SK-N-SH (cell line): ENCODE measurements around the gene GCNT3.

Experiments
- CTCF ChIP-seq: fragments of 200-600 bp; sonication (generic); IDR thresholded peaks from 2 replicates; pipeline ENCODE4 v1.6.1; 2017; ENCODE audit warnings: antibody characterized with exemption, mild to moderate bottlenecking, moderate library complexity
- MAX ChIP-seq: IDR thresholded peaks from 2 replicates; pipeline ENCODE4 v1.4.0; 2012; ENCODE audit warnings: low read depth
- MXI1 ChIP-seq: IDR thresholded peaks from 2 replicates; pipeline ENCODE4 v1.6.1; 2012; ENCODE audit warnings: mild to moderate bottlenecking, low read depth, low read length, improper control_type of control experiment
- RAD21 ChIP-seq: IDR thresholded peaks from 2 replicates; pipeline ENCODE4 v1.6.1; 2012; ENCODE audit warnings: mild to moderate bottlenecking, low read length
- REST ChIP-seq: IDR thresholded peaks from 2 replicates; pipeline ENCODE4 v1.6.1; 2012; ENCODE audit warnings: mild to moderate bottlenecking, low read depth, low read length, moderate library complexity
- TAF1 ChIP-seq: IDR thresholded peaks from 2 replicates; pipeline ENCODE4 v1.6.1; 2012; ENCODE audit warnings: low read depth, mild to moderate bottlenecking, low read length, moderate library complexity, borderline replicate concordance
- USF2 ChIP-seq: fragments of 150-350 bp; IDR thresholded peaks from 2 replicates; pipeline ENCODE4 v1.6.1; 2017; ENCODE audit warnings: antibody characterized with exemption, low read length, low read depth, borderline replicate concordance
- YY1 ChIP-seq: IDR thresholded peaks from 2 replicates; pipeline ENCODE4 v1.4.0; 2012; ENCODE audit warnings: low read depth, mild to moderate bottlenecking

- TF ChIP-seq USF2 = no peak
- no peak for TF ChIP-seq MAX
- no peak for TF ChIP-seq YY1
- TF ChIP-seq RAD21 = no peak
- TF ChIP-seq TAF1 = no peak
- no peak for TF ChIP-seq MXI1
- TF ChIP-seq CTCF = no peak
- TF ChIP-seq REST = no peak
Measured at GRCh38 chr15:59654046-59654445, 42.5 kb downstream of the GCNT3 start.
